Activated T-cell treated with anti-CD3 and anti-CD28 coated beads, Interleukin-2, amount 50 U/mL, for 48 hours (primary cell): ENCODE measurements around the gene TNS3.
"Not testable (repeated sequence)": the region's sequence is repeated elsewhere in the genome, so short reads cannot be mapped to it uniquely, and the experiment has no call there.

Source experiments
- DNase-seq, 2 experiments: peaks; one replicate each; pipeline ENCODE4 v3.0.0-alpha.2; 2020

TNS3 gene

GRCh38 chr7:47482013-47482875 is 99.7 kb downstream of the TNS3 start:
- peak; percentile 62 to 66 for DNase-seq

- no peak for DNase-seq
These were observed 100.3 kb downstream of the TNS3 start for GRCh38 chr7:47481541-47482012.

- DNase-seq, result peak; percentile 20 to 24
These were observed 101.1 kb downstream of the TNS3 start for GRCh38 chr7:47480576-47481538.

GRCh38 chr7:47479821-47480575 is 101.9 kb downstream of the TNS3 start:
- no peak for DNase-seq

GRCh38 chr7:47478926-47479711 is 102.8 kb downstream of the TNS3 start:
- no peak for DNase-seq

GRCh38 chr7:47478017-47478344 is 103.9 kb downstream of the TNS3 start:
- no peak for DNase-seq

GRCh38 chr7:47477191-47478016 is 104.5 kb downstream of the TNS3 start:
- no peak for DNase-seq

- no peak for DNase-seq
These were observed 106.1 kb downstream of the TNS3 start for GRCh38 chr7:47475880-47476227.

- peak; percentile 26 to 42 for DNase-seq
These were observed 106.7 kb downstream of the TNS3 start for GRCh38 chr7:47474937-47475879.

- no peak for DNase-seq
These were observed 107.5 kb downstream of the TNS3 start for GRCh38 chr7:47474211-47474936.

- no peak for DNase-seq
These were observed 108.3 kb downstream of the TNS3 start for GRCh38 chr7:47473499-47474210.

- DNase-seq, result no peak
These were observed 109.3 kb downstream of the TNS3 start for GRCh38 chr7:47472444-47473157.

- DNase-seq, result no peak
These were observed 110.1 kb downstream of the TNS3 start for GRCh38 chr7:47471831-47472230.

- DNase-seq, result no peak
These were observed 110.6 kb downstream of the TNS3 start for GRCh38 chr7:47471358-47471703.

- no peak for DNase-seq
These were observed 111.1 kb downstream of the TNS3 start for GRCh38 chr7:47470567-47471357.

GRCh38 chr7:47469846-47470245 is 112.1 kb downstream of the TNS3 start:
- DNase-seq, result not testable (repeated sequence)

GRCh38 chr7:47466832-47467231 is 115.1 kb downstream of the TNS3 start:
- DNase-seq, result no peak
